Measurements from ENCODE around the gene PRPF6.
"Not testable (repeated sequence)": the region's sequence is repeated elsewhere in the genome, so short reads cannot be mapped to it uniquely, and the experiment has no call there.

PRPF6 gene

GRCh38 chr20:64012385-64013154, 31.6 kb downstream of the PRPF6 start:
- not testable (repeated sequence) for DNase-seq (ENCODE audit: low read depth)

- no peak for DNase-seq (ENCODE audit: low read depth)
These were observed 34.7 kb downstream of the PRPF6 start for GRCh38 chr20:64015635-64016034.

- DNase-seq (ENCODE audit: low read depth), result no peak
These were observed 40.4 kb downstream of the PRPF6 start for GRCh38 chr20:64021124-64021975.

GRCh38 chr20:64022671-64023360, 41.9 kb downstream of the PRPF6 start:
- DNase-seq (ENCODE audit: low read depth), result no peak

GRCh38 chr20:64023361-64024140, 42.6 kb downstream of the PRPF6 start:
- DNase-seq (ENCODE audit: low read depth), result no peak

GRCh38 chr20:64024141-64024990, 43.4 kb downstream of the PRPF6 start:
- DNase-seq (ENCODE audit: low read depth), result no peak

- no peak for DNase-seq (ENCODE audit: low read depth)
These were observed 44.3 kb downstream of the PRPF6 start for GRCh38 chr20:64025101-64025825.

GRCh38 chr20:64025826-64026412, 45.0 kb downstream of the PRPF6 start:
- DNase-seq (ENCODE audit: low read depth), result no peak

- no peak for DNase-seq (ENCODE audit: low read depth)
These were observed 47.2 kb downstream of the PRPF6 start for GRCh38 chr20:64027981-64028685.

GRCh38 chr20:64029293-64030117, 48.6 kb downstream of the PRPF6 start:
- DNase-seq (ENCODE audit: low read depth), result no peak

GRCh38 chr20:64030371-64031134, 49.6 kb downstream of the PRPF6 start:
- no peak for DNase-seq (ENCODE audit: low read depth)

- no peak for DNase-seq (ENCODE audit: low read depth)
These were observed 50.9 kb downstream of the PRPF6 start for GRCh38 chr20:64031822-64032314.

GRCh38 chr20:64032706-64033624, 52.0 kb downstream of the PRPF6 start:
- no peak for DNase-seq (ENCODE audit: low read depth)

- no peak for DNase-seq (ENCODE audit: low read depth)
These were observed 53.1 kb downstream of the PRPF6 start for GRCh38 chr20:64033981-64034493.

- DNase-seq (ENCODE audit: low read depth), result no peak
These were observed 54.4 kb downstream of the PRPF6 start for GRCh38 chr20:64035066-64035932.
